Astrocyte (in vitro differentiated cells and primary cell): Measurements from ENCODE around the gene COQ5.

Source experiments
- EZH2 ChIP-seq: IDR thresholded peaks from 2 replicates; pipeline ENCODE4 v1.6.1; 2012; ENCODE audit warnings: mild to moderate bottlenecking, low read length, inconsistent platforms; ENCODE audit not compliant: insufficient read depth
- TF ChIP-seq, protein P1 (sequence below): IDR thresholded peaks from 2 replicates; pipeline ENCODE4 v1.5.1; 2011; ENCODE audit warnings: low read depth, mild to moderate bottlenecking, inconsistent platforms, low read length, moderate library complexity; ENCODE audit not compliant: insufficient read depth

DNA sequence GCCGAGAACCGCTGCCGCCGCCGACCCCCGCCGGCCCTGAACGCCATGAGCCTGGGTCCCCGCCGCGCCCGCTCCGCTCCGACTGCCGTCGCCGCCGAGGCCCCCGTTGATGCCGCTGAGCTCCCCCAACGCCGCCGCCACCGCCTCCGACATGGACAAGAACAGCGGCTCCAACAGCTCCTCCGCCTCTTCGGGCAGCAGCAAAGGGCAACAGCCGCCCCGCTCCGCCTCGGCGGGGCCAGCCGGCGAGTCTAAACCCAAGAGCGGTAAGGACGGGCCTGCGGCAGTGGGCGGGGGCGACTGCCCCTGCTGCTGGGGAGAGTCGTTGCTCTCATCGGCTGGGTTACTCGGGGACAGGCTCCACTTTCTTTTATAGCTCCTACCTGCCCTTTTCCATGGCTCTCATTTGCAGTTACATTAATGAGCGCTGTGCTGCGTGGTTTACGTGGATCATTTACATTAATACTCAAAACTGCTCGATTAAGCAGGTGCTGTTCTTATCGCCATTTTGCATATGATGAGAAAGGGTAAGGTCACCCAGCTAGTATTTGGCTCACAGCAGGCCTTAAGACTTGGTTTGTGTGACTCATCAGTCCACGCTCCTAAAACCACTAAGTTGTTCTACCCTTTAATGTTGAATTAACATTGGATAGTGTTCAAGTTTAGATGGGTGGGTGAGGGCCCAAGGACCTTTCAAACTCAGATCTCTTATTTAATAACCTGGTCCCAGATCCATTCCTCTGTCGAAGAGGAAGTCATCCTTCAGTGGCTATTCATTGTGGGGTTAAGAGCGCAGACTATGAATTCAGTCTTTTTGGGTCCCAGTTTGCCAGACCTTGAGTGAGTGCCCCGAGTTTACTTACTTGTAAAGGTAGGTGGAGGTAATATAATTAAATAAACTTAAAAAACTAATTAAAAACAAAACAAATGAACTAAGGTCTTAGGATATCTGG is 6.0 kb upstream of the COQ5 start:
- TF ChIP-seq, protein P1, sequence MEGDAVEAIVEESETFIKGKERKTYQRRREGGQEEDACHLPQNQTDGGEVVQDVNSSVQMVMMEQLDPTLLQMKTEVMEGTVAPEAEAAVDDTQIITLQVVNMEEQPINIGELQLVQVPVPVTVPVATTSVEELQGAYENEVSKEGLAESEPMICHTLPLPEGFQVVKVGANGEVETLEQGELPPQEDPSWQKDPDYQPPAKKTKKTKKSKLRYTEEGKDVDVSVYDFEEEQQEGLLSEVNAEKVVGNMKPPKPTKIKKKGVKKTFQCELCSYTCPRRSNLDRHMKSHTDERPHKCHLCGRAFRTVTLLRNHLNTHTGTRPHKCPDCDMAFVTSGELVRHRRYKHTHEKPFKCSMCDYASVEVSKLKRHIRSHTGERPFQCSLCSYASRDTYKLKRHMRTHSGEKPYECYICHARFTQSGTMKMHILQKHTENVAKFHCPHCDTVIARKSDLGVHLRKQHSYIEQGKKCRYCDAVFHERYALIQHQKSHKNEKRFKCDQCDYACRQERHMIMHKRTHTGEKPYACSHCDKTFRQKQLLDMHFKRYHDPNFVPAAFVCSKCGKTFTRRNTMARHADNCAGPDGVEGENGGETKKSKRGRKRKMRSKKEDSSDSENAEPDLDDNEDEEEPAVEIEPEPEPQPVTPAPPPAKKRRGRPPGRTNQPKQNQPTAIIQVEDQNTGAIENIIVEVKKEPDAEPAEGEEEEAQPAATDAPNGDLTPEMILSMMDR: no peak
- no peak for TF ChIP-seq EZH2
